BJ (cell line): ENCODE measurements around the gene EIF2S2. TPM values are rescaled to one million over a fixed set of nuclear protein-coding genes. Genes with fewer than 3 reads are reported as not detected.

Experiments used
- CTCF ChIA-PET: fragments of 350-600 bp; formaldehyde crosslinking; extraction: SDS; loops from one replicate; lab custom pipeline; 2021; ENCODE audit warnings: antibody characterized with exemption, inconsistent platforms; lab: Yijun Ruan, JAX
- POLR2A ChIA-PET: fragments of 300-600 bp; sonication (Branson Sonifier 250); formaldehyde crosslinking; extraction: SDS; loops from one replicate; lab custom pipeline; 2021; ENCODE audit warnings: antibody characterized with exemption; lab: Charles Lee
- DNase-seq: peaks from one replicate; pipeline ENCODE4 v3.0.0-alpha.2; 2011; ENCODE audit warnings: low read depth
- H3K27me3 ChIP-seq: 2 replicates; pipeline ENCODE4 v1.6.0; 2011; ENCODE audit warnings: low read length; ENCODE audit not compliant: control insufficient read depth, insufficient read depth
- H3K36me3 ChIP-seq: 2 replicates; pipeline ENCODE4 v1.5.1; 2011; ENCODE audit warnings: low read length; ENCODE audit not compliant: control insufficient read depth, insufficient read depth
- H3K4me3 ChIP-seq: 2 replicates; pipeline ENCODE4 v1.5.1; 2011; ENCODE audit warnings: low read depth, mild to moderate bottlenecking, control low read depth, low read length
- CTCF ChIP-seq: IDR thresholded peaks from 2 replicates; pipeline ENCODE4 v1.5.1; 2011; ENCODE audit warnings: low read depth, mild to moderate bottlenecking, control low read depth, inconsistent platforms, low read length, moderate library complexity; ENCODE audit not compliant: insufficient read depth
- polyA plus RNA-seq: library from polyadenylated mRNA; depleted of rRNA; stranded (reverse); fragments of >200 nt; gene quantifications from 2 replicates; pipeline ENCODE4 v1.2.3, GENCODE V29; 2011

EIF2S2 gene
- polyA plus RNA-seq, 1 experiment: 78.6 TPM

GRCh38 chr20:34078540-34078939, 33.5 kb downstream of the EIF2S2 start:
- CTCF ChIA-PET: interaction anchor here (1.0 to 1.5 kb wide), 2 partner anchors 9 to 215 kb away, joined by 3 to 5 read pairs; no protein-coding TSS in a partner anchor
- Histone ChIP-seq H3K4me3 (no peak overlapping the region), H3K27me3 (no peaks in the 10 kb centered on the region), H3K36me3 (peaks cover 27% of the 10 kb centered on the region)
- POLR2A ChIA-PET: no interaction called here
- DNase-seq: no peak
- TF ChIP-seq CTCF: no peak

- DNase-seq: no peak
- Histone ChIP-seq H3K4me3 (no peak overlapping the region), H3K27me3 (no peaks in the 10 kb centered on the region), H3K36me3 (peaks cover 25% of the 10 kb centered on the region)
- no peak for TF ChIP-seq CTCF
- ChIA-PET CTCF (interaction anchor here (1.2 to 3.8 kb wide), 4 partner anchors 9 to 345 kb away, joined by 3 to 14 read pairs (median 6); no protein-coding TSS in a partner anchor), POLR2A (no interaction called here)
These were observed 35.1 kb downstream of the EIF2S2 start for GRCh38 chr20:34076952-34077351.

- peaks cover 22% of the 10 kb centered on the region for H3K36me3 ChIP-seq
- CTCF ChIA-PET: interaction anchor here (0.5 to 3.8 kb wide), 6 partner anchors 10 to 283 kb away, joined by 3 to 14 read pairs (median 6); partner anchors contain the start of gene EIF2S2
- POLR2A ChIA-PET: no interaction called here
These were observed 36.4 kb downstream of the EIF2S2 start for GRCh38 chr20:34075647-34076046.

GRCh38 chr20:34074101-34074760, 37.8 kb downstream of the EIF2S2 start:
- DNase-seq: no peak
- ChIA-PET POLR2A (no interaction called here), CTCF (interaction anchor here (0.6 to 3.8 kb wide), 5 partner anchors 8 to 282 kb away, joined by 4 to 14 read pairs (median 5); partner anchors contain the start of gene EIF2S2)
- H3K36me3 ChIP-seq: peaks cover 19% of the 10 kb centered on the region
- TF ChIP-seq CTCF: no peak
- no peaks in the 10 kb centered on the region for H3K27me3 ChIP-seq
- H3K4me3 ChIP-seq: no peak overlapping the region

More at GRCh38 chr20:34075647-34076046, 36.4 kb downstream of the EIF2S2 start:
- Histone ChIP-seq H3K27me3 (no peaks in the 10 kb centered on the region), H3K4me3 (no peak overlapping the region)
- no peak for DNase-seq
- 0 out of 2 replicates have a peak, but pooled peaks have one; percentile 14 for TF ChIP-seq CTCF

- no peak for DNase-seq
- POLR2A ChIA-PET: interaction anchor here (0.5 kb wide), 1 partner anchor 440 kb away, joined by 5 read pairs; no protein-coding TSS in a partner anchor
- CTCF ChIA-PET: interaction anchor here (1.0 to 1.1 kb wide), 3 partner anchors 139 to 214 kb away, joined by 3 to 10 read pairs (median 4); no protein-coding TSS in a partner anchor
- H3K4me3 ChIP-seq: no peak overlapping the region
- H3K27me3 ChIP-seq: no peaks in the 10 kb centered on the region
- H3K36me3 ChIP-seq: peaks cover 11% of the 10 kb centered on the region
- no peak for TF ChIP-seq CTCF
These were observed 39.3 kb downstream of the EIF2S2 start for GRCh38 chr20:34072778-34073177.
